B cell (primary cell): ENCODE results near the gene HMHB1. TPM values are rescaled to one million over a fixed set of nuclear protein-coding genes. Genes with fewer than 3 reads are reported as not detected.

Source experiments
- ATAC-seq: fragments of 200-7000 bp; cut with Tn5 transposase; one replicate; pipeline ENCODE4 v1.10.0; 2021; ENCODE audit warnings: low read depth, mild to moderate bottlenecking, moderate number of reproducible peaks, moderate library complexity
- CTCF ChIA-PET: fragments of 350-600 bp; sonication (Branson Sonifier 250); formaldehyde crosslinking; loops from one replicate; lab custom pipeline; 2021; ENCODE audit warnings: antibody characterized with exemption, inconsistent platforms; lab: Charles Lee
- POLR2A ChIA-PET: fragments of 350-600 bp; sonication (Branson Sonifier 250); formaldehyde crosslinking; loops from one replicate; lab custom pipeline; 2021; ENCODE audit warnings: antibody characterized with exemption; lab: Charles Lee
- DNase-seq: peaks from one replicate; pipeline ENCODE4 v3.0.0; 2013
- H2AFZ ChIP-seq: 2 replicates; pipeline ENCODE4 v1.6.1; 2012; ENCODE audit warnings: mild to moderate bottlenecking, low read depth, low read length; ENCODE audit not compliant: insufficient read depth, poor library complexity, severe bottlenecking
- H3K27ac ChIP-seq, 2 donors: 1 replicate in 1 of 2; 2 replicates in 1 of 2; pipeline ENCODE4 v1.5.1; 2012 to 2013; ENCODE audit warnings: low read length in 2 of 2, mild to moderate bottlenecking in 2 of 2, moderate library complexity in 1 of 2
- H3K27me3 ChIP-seq, 4 experiments: fragments of 200-600 bp in 1 of 4; sonication (generic) in 1 of 4; replicated peaks in 1 of 4; 1 replicate in 2 of 4; 2 replicates in 2 of 4; pipeline versions ENCODE4 v1.6.1 to v1.7.0; 2013 to 2016; ENCODE audit warnings: low read length in 3 of 4, mild to moderate bottlenecking in 2 of 4, mixed read lengths in 1 of 4, moderate library complexity in 1 of 4; ENCODE audit not compliant: insufficient read depth in 4 of 4, control insufficient read depth in 3 of 4; ENCODE audit errors: control extremely low read depth in 1 of 4
- H3K36me3 ChIP-seq, 2 experiments: replicated peaks in 1 of 2; 1 replicate in 1 of 2; 2 replicates in 1 of 2; pipeline versions ENCODE4 v1.6.1 to v1.7.1; 2013; ENCODE audit warnings: low read length in 1 of 2; ENCODE audit not compliant: insufficient read depth in 2 of 2, control insufficient read depth in 1 of 2; ENCODE audit errors: control extremely low read depth in 1 of 2, extremely low read depth in 1 of 2
- H3K4me1 ChIP-seq, 2 donors: fragments of 200-600 bp in 1 of 2; sonication (generic) in 1 of 2; 1 replicate in 1 of 2; 2 replicates in 1 of 2; pipeline versions ENCODE4 v1.5.1 to v1.6.1; 2013 to 2017; ENCODE audit warnings: low read length in 2 of 2; ENCODE audit not compliant: control insufficient read depth in 2 of 2, insufficient read depth in 2 of 2
- H3K4me2 ChIP-seq: replicated peaks from 2 replicates; pipeline ENCODE3; 2012; ENCODE audit warnings: mild to moderate bottlenecking, low read depth, low read length; ENCODE audit not compliant: poor library complexity, severe bottlenecking
- H3K4me3 ChIP-seq, 5 experiments: fragments of 200-600 bp in 1 of 5; sonication (generic) in 1 of 5; 1 replicate in 3 of 5; 2 replicates in 2 of 5; pipeline versions ENCODE4 v1.5.1 to v1.7.0; 2011 to 2016; ENCODE audit warnings: low read length in 4 of 5, mild to moderate bottlenecking in 4 of 5, low read depth in 2 of 5, control low read depth in 1 of 5, moderate library complexity in 1 of 5; ENCODE audit not compliant: insufficient read depth in 1 of 5; ENCODE audit errors: control extremely low read depth in 1 of 5, extremely low read depth in 1 of 5
- H3K79me2 ChIP-seq: fragments of 200-600 bp; sonication (generic); one replicate; pipeline ENCODE4 v1.6.0; 2016; ENCODE audit warnings: low read length; ENCODE audit not compliant: control insufficient read depth, insufficient read depth
- H3K9ac ChIP-seq: fragments of 200-600 bp; sonication (generic); 2 replicates; pipeline ENCODE4 v1.6.1; 2017; ENCODE audit warnings: mild to moderate bottlenecking, low read length, moderate library complexity
- H3K9me3 ChIP-seq, 3 donors: one replicate each; pipeline versions ENCODE4 v1.6.1 to v1.7.1; 2013; ENCODE audit warnings: low read length in 2 of 3; ENCODE audit not compliant: control insufficient read depth in 2 of 3, insufficient read depth in 1 of 3; ENCODE audit errors: control extremely low read depth in 1 of 3
- H4K20me1 ChIP-seq: 2 replicates; pipeline ENCODE4 v1.6.0; 2012; ENCODE audit warnings: mild to moderate bottlenecking, low read length; ENCODE audit not compliant: insufficient read depth, control insufficient read depth, poor library complexity, severe bottlenecking
- H3K27ac Mint-ChIP-seq: one replicate; pipeline ENCODE4 v1.8.0; 2021; ENCODE audit warnings: mixed read lengths
- H3K27me3 Mint-ChIP-seq: one replicate; pipeline ENCODE4 v1.8.0; 2021; ENCODE audit warnings: mixed read lengths
- H3K4me1 Mint-ChIP-seq: one replicate; pipeline ENCODE4 v1.8.0; 2021; ENCODE audit warnings: mixed read lengths
- H3K4me3 Mint-ChIP-seq: one replicate; pipeline ENCODE4 v1.8.0; 2021; ENCODE audit warnings: mixed read lengths
- H3K9me3 Mint-ChIP-seq: one replicate; pipeline ENCODE4 v1.8.0; 2022; ENCODE audit warnings: mixed read lengths; ENCODE audit not compliant: insufficient read depth
- CTCF ChIP-seq: fragments of 200-600 bp; IDR thresholded peaks from one replicate; pipeline ENCODE4 v1.8.0; 2022; ENCODE audit warnings: antibody characterized with exemption, mild to moderate bottlenecking
- EZH2 ChIP-seq: IDR thresholded peaks from 2 replicates; pipeline ENCODE4 v1.6.1; 2012; ENCODE audit warnings: borderline replicate concordance, low read depth, mild to moderate bottlenecking, moderate library complexity, low read length; ENCODE audit not compliant: insufficient read depth, poor library complexity, severe bottlenecking
- WGBS: methylation state at CpG from one replicate; pipeline ENCODE4 v1.1.5; 2013; ENCODE audit warnings: missing lambda C conversion rate; ENCODE audit not compliant: insufficient coverage; 5-methylcytosine and 5-hydroxymethylcytosine counted together
- intact Hi-C: fragments of 100-400 bp; cut with micrococcal nuclease; formaldehyde crosslinking; loops from one replicate; pipeline ENCODE4 v1.10.0; 2022
- polyA plus RNA-seq: library from polyadenylated mRNA; depleted of rRNA; stranded (reverse); fragments of >200 nt; gene quantifications from 2 replicates; pipeline ENCODE4 v1.2.3, GENCODE V29; 2012
- total RNA-seq, 2 donors: library from RNA; stranded (reverse); fragments of 120-200 nt in 1 of 2; gene quantifications; 1 replicate in 1 of 2; 2 replicates in 1 of 2; pipeline versions ENCODE4 v1.2.3 to v1.2.4, GENCODE V29; 2013 to 2022

HMHB1 gene
- total and polyA plus RNA-seq, 2 donors (not counting 1 experiment from before 2014, with no cell fraction given): not detected

DNA sequence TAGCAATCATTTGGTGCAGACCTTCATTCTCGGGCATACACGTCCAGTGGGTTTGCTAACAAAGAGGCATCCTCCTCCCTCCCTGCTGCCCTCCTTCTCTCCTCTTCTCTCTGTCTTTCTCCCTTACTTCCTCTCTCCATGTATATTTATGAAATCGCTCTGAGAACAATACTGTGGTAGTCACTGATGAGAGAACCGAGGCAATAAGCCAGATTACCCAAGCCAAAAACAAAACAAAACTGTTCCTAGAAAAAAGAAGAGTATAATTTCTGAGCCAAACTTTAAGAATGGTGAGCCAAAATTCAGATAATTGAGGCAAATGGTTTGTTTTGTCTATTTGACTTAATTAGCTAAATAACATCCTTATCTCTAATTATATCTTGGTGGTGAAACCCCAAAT lies 15.8 kb upstream of the HMHB1 start:
- Histone ChIP-seq H3K79me2 (no peaks in the 10 kb centered on the region), H3K27me3 (no peaks in the 10 kb centered on the region), H3K4me1 (peaks cover 25 to 32% of the 10 kb centered on the region in 2 donors), H3K27ac (no peak overlapping the region), H2AFZ (no peak overlapping the region), H3K4me2 (no peak overlapping the region), H3K4me3 (no peak overlapping the region), H4K20me1 (no peaks in the 10 kb centered on the region), H3K36me3 (no peaks in the 10 kb centered on the region), H3K9ac (no peak overlapping the region), H3K9me3 (no peaks in the 10 kb centered on the region)
- Mint-ChIP-seq H3K27ac (no peak overlapping the region), H3K27me3 (no peaks in the 10 kb centered on the region), H3K9me3 (no peaks in the 10 kb centered on the region), H3K4me3 (no peak overlapping the region), H3K4me1 (peaks cover 40% of the 10 kb centered on the region)
- DNase-seq (no peak), ATAC-seq (no peak)
- intact Hi-C loops: no loop called here
- ChIA-PET POLR2A (no interaction called here), CTCF (no interaction called here)
- WGBS: no CpG with 5 or more reads among the region's 4 CpGs
- TF ChIP-seq CTCF (no peak), EZH2 (no peak)

- H3K27me3 Mint-ChIP-seq: no peaks in the 10 kb centered on the region
- H3K4me3 ChIP-seq: no peak overlapping the region
- no peak overlapping the region for H3K9ac ChIP-seq
- no peaks in the 10 kb centered on the region for H3K27me3 ChIP-seq
- H3K4me3 Mint-ChIP-seq: no peak overlapping the region
- H4K20me1 ChIP-seq: no peaks in the 10 kb centered on the region
- H3K79me2 ChIP-seq: no peaks in the 10 kb centered on the region
- no peaks in the 10 kb centered on the region for H3K9me3 ChIP-seq
- ChIA-PET POLR2A (no interaction called here), CTCF (no interaction called here)
- intact Hi-C loops: no loop called here
- H3K27ac Mint-ChIP-seq: no peak overlapping the region
- no peak overlapping the region for H3K27ac ChIP-seq
- peaks cover 25 to 35% of the 10 kb centered on the region in 2 donors for H3K4me1 ChIP-seq
- H2AFZ ChIP-seq: no peak overlapping the region
- ATAC-seq: no peak
- H3K4me1 Mint-ChIP-seq: peaks cover 43% of the 10 kb centered on the region
- H3K9me3 Mint-ChIP-seq: no peaks in the 10 kb centered on the region
- no peak overlapping the region for H3K4me2 ChIP-seq
- no peak for TF ChIP-seq CTCF
- no peaks in the 10 kb centered on the region for H3K36me3 ChIP-seq
- WGBS: 76% methylated on average over 5 of the region's 5 CpGs
- DNase-seq: peak; percentile 21
Measured at GRCh38 chr5:143796753-143797152, 15.2 kb upstream of the HMHB1 start.
